Stomach (tissue), 4 donors: ENCODE measurements around the gene BCL6.

Experiments used
- POLR2A ChIP-seq, 4 donors: fragments of 450-650 bp; IDR thresholded peaks; one replicate each; pipeline ENCODE4 v1.6.1; 2016; ENCODE audit warnings: antibody characterized with exemption in 4 of 4, control low read depth in 2 of 4, mild to moderate bottlenecking in 1 of 4, moderate library complexity in 1 of 4
- POLR2AphosphoS5 ChIP-seq, 3 donors: sonication (generic); formaldehyde crosslinking; IDR thresholded peaks; one replicate each; pipeline ENCODE4 v1.6.1; 2016; ENCODE audit warnings: antibody characterized with exemption in 3 of 3
- TF ChIP-seq, protein P1 (sequence below), 7 experiments: fragments of 450-650 bp in 4 of 7; fragments of 200-600 bp in 3 of 7; sonication (generic) in 3 of 7; IDR thresholded peaks; one replicate each; pipeline ENCODE4 v1.5.1; 2016 to 2019; ENCODE audit warnings: antibody characterized with exemption in 7 of 7, control low read depth in 2 of 7, mild to moderate bottlenecking in 1 of 7

DNA sequence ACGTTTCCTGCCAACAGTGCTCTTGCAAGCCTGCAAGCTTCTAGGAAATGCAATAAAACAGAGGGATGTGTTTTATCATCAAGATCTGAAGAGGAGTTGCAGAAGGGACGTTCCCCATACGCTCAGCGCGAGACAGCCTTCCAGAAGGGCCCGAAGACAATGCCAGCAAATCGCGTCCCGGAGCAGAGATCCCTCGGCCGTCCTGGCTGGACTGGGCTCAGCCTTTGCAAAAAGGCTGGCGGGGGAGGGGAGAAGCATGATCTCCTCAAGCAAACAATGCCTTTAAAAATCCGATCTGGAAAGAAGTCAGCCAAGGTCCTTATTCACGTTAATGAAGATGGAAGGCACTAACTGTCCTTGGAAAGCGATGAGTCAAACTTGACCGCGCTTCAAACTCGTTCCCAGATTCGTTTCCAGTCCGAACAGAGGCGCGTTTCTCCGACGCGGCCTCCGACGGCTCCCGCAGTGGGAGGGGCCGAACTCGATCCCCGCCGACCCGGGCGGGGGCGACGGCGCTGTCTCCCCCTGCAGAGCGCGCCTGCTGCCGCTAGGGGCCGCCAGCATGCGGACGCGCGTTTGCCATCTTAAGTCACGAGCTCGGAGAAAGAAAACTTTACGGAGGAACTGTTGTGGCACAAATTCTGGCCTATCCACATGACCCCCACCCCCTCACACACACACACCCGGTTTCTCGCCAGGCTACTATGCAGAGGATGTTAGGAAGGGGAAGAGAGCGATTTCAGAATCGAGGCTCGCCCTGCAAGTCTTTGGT, 5.5 kb downstream of the BCL6 start:
- TF ChIP-seq POLR2A (IDR thresholded peaks at IDR 0.05) (peak in 1 of 4 donors; percentile 53), POLR2AphosphoS5 (IDR thresholded peaks at IDR 0.05) (peak in 2 of 3 donors; percentile 44 to 71)
- TF ChIP-seq, protein P1, sequence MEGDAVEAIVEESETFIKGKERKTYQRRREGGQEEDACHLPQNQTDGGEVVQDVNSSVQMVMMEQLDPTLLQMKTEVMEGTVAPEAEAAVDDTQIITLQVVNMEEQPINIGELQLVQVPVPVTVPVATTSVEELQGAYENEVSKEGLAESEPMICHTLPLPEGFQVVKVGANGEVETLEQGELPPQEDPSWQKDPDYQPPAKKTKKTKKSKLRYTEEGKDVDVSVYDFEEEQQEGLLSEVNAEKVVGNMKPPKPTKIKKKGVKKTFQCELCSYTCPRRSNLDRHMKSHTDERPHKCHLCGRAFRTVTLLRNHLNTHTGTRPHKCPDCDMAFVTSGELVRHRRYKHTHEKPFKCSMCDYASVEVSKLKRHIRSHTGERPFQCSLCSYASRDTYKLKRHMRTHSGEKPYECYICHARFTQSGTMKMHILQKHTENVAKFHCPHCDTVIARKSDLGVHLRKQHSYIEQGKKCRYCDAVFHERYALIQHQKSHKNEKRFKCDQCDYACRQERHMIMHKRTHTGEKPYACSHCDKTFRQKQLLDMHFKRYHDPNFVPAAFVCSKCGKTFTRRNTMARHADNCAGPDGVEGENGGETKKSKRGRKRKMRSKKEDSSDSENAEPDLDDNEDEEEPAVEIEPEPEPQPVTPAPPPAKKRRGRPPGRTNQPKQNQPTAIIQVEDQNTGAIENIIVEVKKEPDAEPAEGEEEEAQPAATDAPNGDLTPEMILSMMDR (IDR thresholded peaks at IDR 0.05): peak in 6 of 7 experiments; percentile 91 to 99 (median 96)
